Endodermal cell (in vitro differentiated cells): ENCODE data around the gene SPTAN1. TPM values are rescaled to one million over a fixed set of nuclear protein-coding genes. Genes with fewer than 3 reads are reported as not detected.

Experiments used
- DNase-seq: peaks from one replicate; pipeline ENCODE4 v3.0.0-alpha.2; 2017
- H3K27ac ChIP-seq: 2 replicates; pipeline ENCODE4 v1.5.1; 2013; ENCODE audit warnings: mild to moderate bottlenecking, low read depth, low read length, moderate library complexity
- H3K27me3 ChIP-seq: 2 replicates; pipeline ENCODE4 v1.6.1; 2013; ENCODE audit warnings: mild to moderate bottlenecking, low read length, moderate library complexity; ENCODE audit not compliant: insufficient read depth, control insufficient read depth, poor library complexity, severe bottlenecking
- H3K36me3 ChIP-seq: 2 replicates; pipeline ENCODE4 v1.7.0; 2013; ENCODE audit warnings: mild to moderate bottlenecking, low read length, moderate library complexity; ENCODE audit not compliant: control insufficient read depth, insufficient read depth
- H3K4me1 ChIP-seq: one replicate; pipeline ENCODE4 v1.7.0; 2013; ENCODE audit warnings: low read length; ENCODE audit not compliant: control insufficient read depth, insufficient read depth
- H3K4me3 ChIP-seq: 2 replicates; pipeline ENCODE4 v1.5.1; 2013; ENCODE audit warnings: mild to moderate bottlenecking, low read length, moderate library complexity
- H3K9ac ChIP-seq: 2 replicates; pipeline ENCODE4 v1.6.1; 2013; ENCODE audit warnings: mild to moderate bottlenecking, low read length, moderate library complexity; ENCODE audit not compliant: poor library complexity, severe bottlenecking; ENCODE audit errors: extremely low read depth
- H3K9me3 ChIP-seq: 2 replicates; pipeline ENCODE4 v1.6.1; 2013; ENCODE audit warnings: mild to moderate bottlenecking, low read length, moderate library complexity; ENCODE audit not compliant: control insufficient read depth
- H3K27ac Mint-ChIP-seq: 2 replicates; pipeline ENCODE4 v1.8.0; 2020; ENCODE audit warnings: mixed read lengths
- H3K27me3 Mint-ChIP-seq: 2 replicates; pipeline ENCODE4 v1.8.0; 2021; ENCODE audit warnings: mild to moderate bottlenecking, mixed read lengths; ENCODE audit not compliant: insufficient read depth
- H3K36me3 Mint-ChIP-seq: 2 replicates; pipeline ENCODE4 v1.8.0; 2020; ENCODE audit warnings: low read depth, mixed read lengths
- H3K4me1 Mint-ChIP-seq: 2 replicates; pipeline ENCODE4 v1.8.0; 2020; ENCODE audit warnings: mixed read lengths
- H3K4me3 Mint-ChIP-seq: 2 replicates; pipeline ENCODE4 v1.8.0; 2020; ENCODE audit warnings: mild to moderate bottlenecking, moderate library complexity, mixed read lengths
- H3K9me3 Mint-ChIP-seq: 2 replicates; pipeline ENCODE4 v1.8.0; 2020; ENCODE audit warnings: mild to moderate bottlenecking, mixed read lengths
- WGBS, 2 experiments: methylation state at CpG; one replicate each; pipeline versions ENCODE4 v1.1.5 to v1.1.7; 2013; ENCODE audit warnings: missing lambda C conversion rate in 2 of 2, mixed read lengths in 1 of 2; ENCODE audit not compliant: insufficient coverage in 1 of 2, insufficient read length in 1 of 2; 5-methylcytosine and 5-hydroxymethylcytosine counted together
- total RNA-seq, 2 donors: library from RNA; stranded (reverse); fragmentation: NEBNext Ultra II Directional in 1 of 2; extraction: Animal tissue kit (Norgen Biotek cat#: 25700) in 1 of 2; gene quantifications; 2 replicates in 1 of 2; 3 replicates in 1 of 2; pipeline ENCODE4 v1.2.1, GENCODE V29; 2021
- TF ChIP-seq, protein P1 (sequence below): fragments of 200-600 bp; sonication (generic); conservative IDR thresholded peaks from 2 replicates; pipeline ENCODE4 v1.5.0; 2021; ENCODE audit warnings: antibody characterized with exemption, mild to moderate bottlenecking

The SPTAN1 gene
- total RNA-seq, 2 donors from 2014 or later, result 309 to 319 TPM

DNA sequence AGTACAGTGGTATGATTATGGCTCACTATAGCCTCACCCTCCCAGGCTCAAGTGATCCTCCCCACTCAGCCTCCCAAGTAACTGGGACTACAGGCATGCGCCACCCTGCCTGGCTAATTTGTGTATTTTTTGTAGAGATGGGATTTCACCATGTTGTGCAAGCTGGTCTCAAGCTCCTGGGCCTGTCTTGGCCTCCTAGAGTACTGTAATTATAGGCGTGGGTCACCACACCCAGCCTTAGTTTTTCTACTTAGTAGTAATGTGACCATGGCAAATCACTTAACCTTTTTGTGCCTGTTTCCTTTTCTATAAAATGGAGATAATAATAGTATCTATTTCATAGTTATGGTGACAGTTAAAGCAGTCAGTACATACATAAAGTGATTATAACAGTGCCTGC is 25.7 kb upstream of the SPTAN1 start:
- no peaks in the 10 kb centered on the region for H3K4me1 Mint-ChIP-seq
- no peak for DNase-seq
- no peaks in the 10 kb centered on the region for H3K9me3 Mint-ChIP-seq
- Histone ChIP-seq H3K9ac (no peak overlapping the region), H3K36me3 (peaks cover 51% of the 10 kb centered on the region), H3K4me1 (no peaks in the 10 kb centered on the region), H3K9me3 (no peaks in the 10 kb centered on the region), H3K4me3 (no peak overlapping the region), H3K27me3 (no peaks in the 10 kb centered on the region), H3K27ac (no peak overlapping the region)
- peaks cover 53% of the 10 kb centered on the region for H3K36me3 Mint-ChIP-seq
- H3K4me3 Mint-ChIP-seq, result no peak overlapping the region
- TF ChIP-seq, protein P1, sequence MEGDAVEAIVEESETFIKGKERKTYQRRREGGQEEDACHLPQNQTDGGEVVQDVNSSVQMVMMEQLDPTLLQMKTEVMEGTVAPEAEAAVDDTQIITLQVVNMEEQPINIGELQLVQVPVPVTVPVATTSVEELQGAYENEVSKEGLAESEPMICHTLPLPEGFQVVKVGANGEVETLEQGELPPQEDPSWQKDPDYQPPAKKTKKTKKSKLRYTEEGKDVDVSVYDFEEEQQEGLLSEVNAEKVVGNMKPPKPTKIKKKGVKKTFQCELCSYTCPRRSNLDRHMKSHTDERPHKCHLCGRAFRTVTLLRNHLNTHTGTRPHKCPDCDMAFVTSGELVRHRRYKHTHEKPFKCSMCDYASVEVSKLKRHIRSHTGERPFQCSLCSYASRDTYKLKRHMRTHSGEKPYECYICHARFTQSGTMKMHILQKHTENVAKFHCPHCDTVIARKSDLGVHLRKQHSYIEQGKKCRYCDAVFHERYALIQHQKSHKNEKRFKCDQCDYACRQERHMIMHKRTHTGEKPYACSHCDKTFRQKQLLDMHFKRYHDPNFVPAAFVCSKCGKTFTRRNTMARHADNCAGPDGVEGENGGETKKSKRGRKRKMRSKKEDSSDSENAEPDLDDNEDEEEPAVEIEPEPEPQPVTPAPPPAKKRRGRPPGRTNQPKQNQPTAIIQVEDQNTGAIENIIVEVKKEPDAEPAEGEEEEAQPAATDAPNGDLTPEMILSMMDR, result no peak
- H3K27me3 Mint-ChIP-seq, result no peaks in the 10 kb centered on the region
- WGBS, 2 experiments, result 100% methylated on average over 1 to 2 of the region's 2 CpGs
- H3K27ac Mint-ChIP-seq, result no peak overlapping the region

DNA sequence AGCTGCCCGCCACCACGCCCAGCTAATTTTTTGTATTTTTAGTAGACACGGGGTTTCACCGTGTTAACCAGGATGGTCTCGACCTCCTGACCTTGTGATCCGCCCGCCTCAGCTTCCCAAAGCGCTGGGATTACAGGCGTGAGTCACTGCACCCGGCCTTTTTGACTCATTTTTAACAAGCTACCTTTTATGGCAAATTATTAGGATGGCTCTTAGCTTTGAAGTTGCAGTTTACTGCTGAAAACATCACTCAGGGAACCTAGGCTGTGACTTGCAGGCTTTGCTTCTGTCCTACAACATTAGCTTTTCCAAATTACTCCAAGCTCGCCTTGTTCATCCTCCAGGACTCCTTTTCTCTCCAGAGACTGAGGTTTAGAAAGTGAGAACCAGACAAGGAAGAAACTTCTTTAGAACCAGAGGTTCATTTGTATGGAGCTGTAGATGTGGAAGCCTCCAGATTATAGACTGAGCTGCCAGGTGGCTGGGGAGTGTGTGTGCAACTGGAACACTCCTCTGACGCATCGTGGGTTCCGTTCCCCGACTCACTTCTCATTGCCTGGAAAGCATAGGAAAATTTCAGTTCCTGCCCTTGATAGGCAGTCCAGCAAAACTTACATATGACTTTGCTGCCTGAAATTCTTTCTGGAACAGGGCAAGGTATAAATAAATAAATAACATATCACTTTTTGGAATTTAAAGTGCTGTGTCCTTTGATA is 23.8 kb upstream of the SPTAN1 start:
- DNase-seq, result no peak
- Mint-ChIP-seq H3K9me3 (no peaks in the 10 kb centered on the region), H3K27me3 (no peaks in the 10 kb centered on the region), H3K27ac (no peak overlapping the region), H3K4me1 (no peaks in the 10 kb centered on the region), H3K4me3 (no peak overlapping the region), H3K36me3 (peaks cover 61% of the 10 kb centered on the region)
- Histone ChIP-seq H3K4me3 (no peak overlapping the region), H3K9ac (no peak overlapping the region), H3K27me3 (no peaks in the 10 kb centered on the region), H3K27ac (no peak overlapping the region), H3K4me1 (no peaks in the 10 kb centered on the region), H3K9me3 (no peaks in the 10 kb centered on the region), H3K36me3 (peaks cover 44% of the 10 kb centered on the region)
- TF ChIP-seq, protein P1, result no peak
- WGBS, 2 experiments, result 91 to 96% methylated on average over 10 to 15 of the region's 15 CpGs

DNA sequence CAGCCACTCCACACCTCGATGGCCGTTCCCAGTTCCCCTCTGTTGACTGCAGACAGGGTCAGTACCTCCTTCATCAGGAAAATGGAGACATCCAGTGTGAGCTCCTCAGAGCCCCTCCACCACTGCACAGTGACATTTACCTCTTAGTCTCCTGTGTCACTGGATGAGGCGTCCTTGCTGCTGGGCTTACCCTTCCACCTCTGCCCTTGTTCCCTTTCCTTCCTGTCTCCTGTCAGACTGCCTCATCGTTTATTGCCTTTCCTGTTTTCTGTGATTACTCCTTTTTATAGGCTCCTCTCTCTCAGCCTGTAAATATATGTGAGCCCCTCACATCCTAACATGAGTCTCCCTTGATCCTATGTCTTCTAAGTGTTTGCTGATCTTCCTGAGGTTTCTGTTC is 23.2 kb upstream of the SPTAN1 start:
- H3K27ac ChIP-seq, result no peak overlapping the region
- no peaks in the 10 kb centered on the region for H3K9me3 Mint-ChIP-seq

More for the DNA sequence above, 23.2 kb upstream of the SPTAN1 start:
- Histone ChIP-seq H3K27me3 (no peaks in the 10 kb centered on the region), H3K9me3 (no peaks in the 10 kb centered on the region), H3K4me1 (no peaks in the 10 kb centered on the region), H3K9ac (no peak overlapping the region), H3K4me3 (no peak overlapping the region), H3K36me3 (peaks cover 46% of the 10 kb centered on the region)
- no peaks in the 10 kb centered on the region for H3K27me3 Mint-ChIP-seq
- TF ChIP-seq, protein P1, result no peak
- peaks cover 62% of the 10 kb centered on the region for H3K36me3 Mint-ChIP-seq
- H3K27ac Mint-ChIP-seq, result no peak overlapping the region
- 91 to 96% methylated on average over 4 of the region's 4 CpGs for WGBS, 2 experiments
- no peak for DNase-seq
- H3K4me1 Mint-ChIP-seq, result no peaks in the 10 kb centered on the region
- no peak overlapping the region for H3K4me3 Mint-ChIP-seq
